H1 (cell line): Measurements from ENCODE around the gene CENPP. TPM values are rescaled to one million over a fixed set of nuclear protein-coding genes. Genes with fewer than 3 reads are reported as not detected.

Experiments
- CTCF ChIA-PET: fragments of 300-600 bp; sonication (Branson Sonifier 250); formaldehyde crosslinking; loops from one replicate; lab custom pipeline; 2021; ENCODE audit not compliant: partially characterized antibody; lab: Charles Lee
- POLR2A ChIA-PET: fragments of 300-600 bp; sonication (Branson Sonifier 250); formaldehyde crosslinking; loops from one replicate; lab custom pipeline; 2021; ENCODE audit warnings: inconsistent platforms; ENCODE audit not compliant: partially characterized antibody; lab: Charles Lee
- DNase-seq, 2 experiments: peaks; one replicate each; pipeline versions ENCODE4 v3.0.0 to v3.0.0-alpha.2; 2010 to 2022; ENCODE audit warnings: low spot score in 2 of 2, low read depth in 1 of 2, mixed read lengths in 1 of 2
- FAIRE-seq: peaks from 2 replicates; lab custom pipeline; 2011; peaks lifted over from hg19 to GRCh38; lab: Jason Lieb, UNC
- H2AFZ ChIP-seq: 2 replicates; pipeline ENCODE4 v1.8.1; 2012; ENCODE audit warnings: low read length, inconsistent platforms
- H2AK5ac ChIP-seq: 2 replicates; pipeline ENCODE4 v1.6.1; 2013; ENCODE audit warnings: low read depth, low read length
- H2BK120ac ChIP-seq: replicated peaks from 2 replicates; pipeline ENCODE3; 2013; ENCODE audit warnings: low read depth, low read length, inconsistent platforms
- H2BK12ac ChIP-seq: 2 replicates; pipeline ENCODE4 v1.6.1; 2013; ENCODE audit warnings: low read depth, low read length
- H2BK15ac ChIP-seq: 2 replicates; pipeline ENCODE4 v1.6.1; 2013; ENCODE audit warnings: low read length
- H2BK20ac ChIP-seq: 2 replicates; pipeline ENCODE4 v1.6.1; 2013; ENCODE audit warnings: low read length
- H2BK5ac ChIP-seq: 2 replicates; pipeline ENCODE4 v1.6.1; 2013; ENCODE audit warnings: low read depth, low read length
- H3K14ac ChIP-seq: 2 replicates; pipeline ENCODE4 v1.6.1; 2013; ENCODE audit warnings: inconsistent platforms; ENCODE audit not compliant: insufficient read length
- H3K18ac ChIP-seq: 2 replicates; pipeline ENCODE4 v1.6.1; 2013; ENCODE audit warnings: low read length; ENCODE audit errors: extremely low read depth
- H3K23ac ChIP-seq: 2 replicates; pipeline ENCODE4 v1.6.1; 2013; ENCODE audit warnings: inconsistent platforms; ENCODE audit not compliant: insufficient read length
- H3K23me2 ChIP-seq: 2 replicates; pipeline ENCODE4 v1.6.1; 2013; ENCODE audit warnings: low read depth, low read length
- H3K27ac ChIP-seq: 2 replicates; pipeline ENCODE4 v1.6.1; 2011; ENCODE audit warnings: low read depth, low read length, inconsistent platforms
- H3K27me3 ChIP-seq, 4 experiments: replicated peaks in 1 of 4; 1 replicate in 1 of 4; 2 replicates in 3 of 4; pipeline versions ENCODE4 v1.6.1 to v1.8.1; 2011 to 2013; ENCODE audit warnings: low read length in 3 of 4, mild to moderate bottlenecking in 3 of 4, inconsistent platforms in 2 of 4, mixed read lengths in 2 of 4, moderate library complexity in 1 of 4; ENCODE audit not compliant: control insufficient read depth in 3 of 4, insufficient read depth in 3 of 4; ENCODE audit errors: extremely low read depth in 1 of 4
- H3K36me3 ChIP-seq, 4 experiments: 2 replicates each; pipeline versions ENCODE4 v1.6.1 to v1.8.1; 2011 to 2013; ENCODE audit warnings: mild to moderate bottlenecking in 4 of 4, low read length in 3 of 4, moderate library complexity in 2 of 4, control low read depth in 1 of 4, inconsistent platforms in 1 of 4; ENCODE audit not compliant: insufficient read depth in 4 of 4, control insufficient read depth in 2 of 4
- H3K4ac ChIP-seq: replicated peaks from 2 replicates; pipeline ENCODE3; 2013; ENCODE audit warnings: low read length, low read depth, mixed read lengths, inconsistent platforms; ENCODE audit not compliant: insufficient read length
- H3K4me1 ChIP-seq, 4 experiments: replicated peaks in 1 of 4; 1 replicate in 1 of 4; 2 replicates in 3 of 4; pipeline versions ENCODE4 v1.6.1 to v1.8.1; 2011 to 2013; ENCODE audit warnings: low read length in 3 of 4, inconsistent platforms in 2 of 4, mixed read lengths in 1 of 4; ENCODE audit not compliant: insufficient read depth in 4 of 4, control insufficient read depth in 3 of 4
- H3K4me2 ChIP-seq, 2 experiments: 2 replicates each; pipeline versions ENCODE4 v1.6.1 to v1.8.1; 2011 to 2013; ENCODE audit warnings: low read depth in 2 of 2, low read length in 2 of 2, control low read depth in 1 of 2, inconsistent platforms in 1 of 2, mild to moderate bottlenecking in 1 of 2; ENCODE audit not compliant: insufficient read depth in 1 of 2
- H3K4me3 ChIP-seq, 4 experiments: fragments of 200-600, 300-600 bp in 1 of 4; sonication (generic), shearing (Covaris generic), sonication (Bioruptor Twin) in 1 of 4; 2 replicates each; pipeline versions ENCODE4 v1.5.1 to v1.8.1; 2011 to 2016; ENCODE audit warnings: low read length in 4 of 4, low read depth in 3 of 4, control low read depth in 2 of 4, inconsistent platforms in 2 of 4, mild to moderate bottlenecking in 2 of 4, mixed read lengths in 1 of 4, moderate library complexity in 1 of 4; ENCODE audit not compliant: insufficient read depth in 2 of 4; ENCODE audit errors: extremely low read depth in 1 of 4
- H3K56ac ChIP-seq: replicated peaks from 2 replicates; pipeline ENCODE3; 2013; ENCODE audit warnings: low read depth, mild to moderate bottlenecking, mixed read lengths, low read length, inconsistent platforms; ENCODE audit not compliant: insufficient read length
- H3K79me1 ChIP-seq: 2 replicates; pipeline ENCODE4 v1.6.1; 2013; ENCODE audit warnings: low read depth, low read length, control low read depth
- H3K79me2 ChIP-seq, 2 experiments: 2 replicates each; pipeline versions ENCODE4 v1.6.1 to v1.8.1; 2012 to 2013; ENCODE audit warnings: low read length in 2 of 2, mild to moderate bottlenecking in 2 of 2, inconsistent platforms in 1 of 2; ENCODE audit not compliant: insufficient read depth in 2 of 2, control insufficient read depth in 1 of 2
- H3K9ac ChIP-seq, 4 experiments: replicated peaks in 1 of 4; 1 replicate in 1 of 4; 2 replicates in 3 of 4; pipeline versions ENCODE4 v1.6.1 to v1.8.1; 2011 to 2013; ENCODE audit warnings: low read depth in 3 of 4, low read length in 3 of 4, control low read depth in 2 of 4, mild to moderate bottlenecking in 2 of 4, moderate library complexity in 2 of 4, inconsistent platforms in 1 of 4; ENCODE audit errors: extremely low read depth in 1 of 4
- H3K9me3 ChIP-seq, 2 experiments: 2 replicates each; pipeline versions ENCODE4 v1.6.1 to v1.8.1; 2012 to 2013; ENCODE audit warnings: mild to moderate bottlenecking in 2 of 2, moderate library complexity in 2 of 2, control low read depth in 1 of 2, inconsistent platforms in 1 of 2, low read depth in 1 of 2, low read length in 1 of 2, mixed read lengths in 1 of 2; ENCODE audit not compliant: insufficient read depth in 2 of 2
- H4K20me1 ChIP-seq, 2 experiments: replicated peaks in 1 of 2; 2 replicates each; pipeline versions ENCODE3 to v1.8.1; 2011 to 2013; ENCODE audit warnings: inconsistent platforms in 2 of 2, low read length in 2 of 2, mild to moderate bottlenecking in 1 of 2; ENCODE audit not compliant: insufficient read depth in 2 of 2, control insufficient read depth in 1 of 2
- H4K5ac ChIP-seq: 2 replicates; pipeline ENCODE4 v1.6.1; 2013; ENCODE audit warnings: low read length, low read depth, mixed read lengths, inconsistent platforms; ENCODE audit not compliant: insufficient read length
- H4K8ac ChIP-seq: 2 replicates; pipeline ENCODE4 v1.8.0; 2013; ENCODE audit warnings: mild to moderate bottlenecking, moderate library complexity, low read length, inconsistent platforms; ENCODE audit not compliant: insufficient read depth; ENCODE audit errors: extremely low read depth
- H4K91ac ChIP-seq: replicated peaks from 2 replicates; pipeline ENCODE3; 2013; ENCODE audit warnings: low read length, mixed read lengths, inconsistent platforms; ENCODE audit not compliant: insufficient read length
- EP300 ChIP-seq, 2 experiments: IDR thresholded peaks; 1 replicate in 1 of 2; 2 replicates in 1 of 2; pipeline ENCODE4 v1.6.1; 2011 to 2012; ENCODE audit warnings: low read depth in 2 of 2, low read length in 2 of 2, mild to moderate bottlenecking in 2 of 2, borderline replicate concordance in 1 of 2, inconsistent platforms in 1 of 2, moderate library complexity in 1 of 2
- JUND ChIP-seq: IDR thresholded peaks from 2 replicates; pipeline ENCODE4 v1.6.1; 2011; ENCODE audit warnings: mild to moderate bottlenecking, improper control_type of control experiment, low read length
- KDM4A ChIP-seq: IDR thresholded peaks from one replicate; pipeline ENCODE4 v1.7.1; 2012; ENCODE audit warnings: low read depth, mild to moderate bottlenecking, moderate library complexity, low read length, inconsistent platforms; ENCODE audit not compliant: severe bottlenecking
- NANOG ChIP-seq: IDR thresholded peaks from 2 replicates; pipeline ENCODE4 v1.6.1; 2011; ENCODE audit warnings: low read length, low read depth, mild to moderate bottlenecking, inconsistent platforms; ENCODE audit not compliant: insufficient read depth, poor library complexity, severe bottlenecking
- POLR2A ChIP-seq, 2 experiments: IDR thresholded peaks; 1 replicate in 1 of 2; 2 replicates in 1 of 2; pipeline ENCODE4 v1.6.1; 2011; ENCODE audit warnings: low read depth in 2 of 2, low read length in 2 of 2, mild to moderate bottlenecking in 2 of 2; ENCODE audit errors: control extremely low read depth in 1 of 2
- POU5F1 ChIP-seq: IDR thresholded peaks from 2 replicates; pipeline ENCODE4 v1.6.1; 2011; ENCODE audit warnings: low read depth, mild to moderate bottlenecking, low read length, moderate library complexity
- WGBS, 2 experiments: shearing (Covaris generic) in 1 of 2; methylation state at CpG; one replicate each; pipeline versions ENCODE4 v1.1.6 to v1.1.7; 2013 to 2015; ENCODE audit warnings: low lambda C conversion rate in 2 of 2, mixed read lengths in 2 of 2, inconsistent platforms in 1 of 2, low coverage in 1 of 2, missing lambda C conversion rate in 1 of 2; ENCODE audit not compliant: insufficient replicate concordance in 2 of 2, insufficient coverage in 1 of 2, insufficient read length in 1 of 2; ENCODE audit errors: extremely low coverage in 1 of 2, missing lambda C conversion rate in 1 of 2; 5-methylcytosine and 5-hydroxymethylcytosine counted together
- polyA plus RNA-seq, 7 experiments: library from polyadenylated mRNA; depleted of rRNA in 3 of 7; stranded (reverse) in 5 of 7; unstranded in 2 of 7; fragments of >200 nt in 5 of 7; fragments of 200-250 nt in 2 of 7; gene quantifications; 1 replicate in 5 of 7; 2 replicates in 1 of 7; 4 replicates in 1 of 7; pipeline versions ENCODE4 v1.2.1 to v1.2.3, GENCODE V29; 2011 to 2013; ENCODE audit warnings: missing spikeins in 2 of 7, mixed read lengths in 2 of 7
- total RNA-seq: library from RNA; stranded (reverse); fragmentation: NEBNext Ultra II Directional; extraction: Animal tissue kit (Norgen Biotek cat#: 25700); gene quantifications from 2 replicates; pipeline ENCODE4 v1.2.1, GENCODE V29; 2021

The CENPP gene
- total and polyA plus RNA-seq, 2 of the 8 experiments (the other 6 are each of a cell fraction or from before 2014, with no cell fraction given), result 2.7 to 10.8 TPM

- H2BK12ac ChIP-seq, result no peak overlapping the region
- H3K4me2 ChIP-seq, result no peak overlapping the region
- WGBS, 2 experiments, result 97% methylated on average over 11 of the region's 11 CpGs; no CpG with 5 or more reads in 1 of the 2 experiments
- H4K20me1 ChIP-seq, result peaks cover 0 to 2% of the 10 kb centered on the region in 2 experiments
- POLR2A ChIA-PET, result interaction anchor here (1.4 to 1.7 kb wide), 3 partner anchors 14 to 362 kb away, joined by 4 read pairs; partner anchors contain the start of genes CENPP and NOL8
- no peak overlapping the region for H3K4me3 ChIP-seq
- no peak overlapping the region for H3K14ac ChIP-seq
- H4K5ac ChIP-seq, result no peak overlapping the region
- no peak overlapping the region for H3K27ac ChIP-seq
- H4K91ac ChIP-seq, result no peak overlapping the region
- H3K23me2 ChIP-seq, result no peaks in the 10 kb centered on the region
- no peak overlapping the region for H3K4ac ChIP-seq
- no peaks in the 10 kb centered on the region for H3K27me3 ChIP-seq
- FAIRE-seq, result no peak
- CTCF ChIA-PET, result interaction anchor here (0.6 to 2.4 kb wide), 3 partner anchors 10 to 515 kb away, joined by 3 to 12 read pairs (median 4); no protein-coding TSS in a partner anchor
- H3K9ac ChIP-seq, result no peak overlapping the region
- no peaks in the 10 kb centered on the region for H3K79me1 ChIP-seq
- H4K8ac ChIP-seq, result no peak overlapping the region
- DNase-seq, result no peak
- no peak overlapping the region for H3K56ac ChIP-seq
- H3K23ac ChIP-seq, result no peak overlapping the region
- TF ChIP-seq KDM4A (no peak), POU5F1 (no peak), EP300 (IDR thresholded peaks at IDR 0.05; ENCODE audit: borderline replicate concordance in 1 of 2, low read depth in 2 of 2, low read length in 2 of 2) (no peak), POLR2A (IDR thresholded peaks at IDR 0.05; ENCODE audit: control extremely low read depth in 1 of 2, low read depth in 2 of 2, low read length in 2 of 2) (no peak), NANOG (no peak), JUND (no peak)
- no peak overlapping the region for H2BK20ac ChIP-seq
- no peaks in the 10 kb centered on the region for H3K4me1 ChIP-seq
- no peak overlapping the region for H2AK5ac ChIP-seq
- H3K18ac ChIP-seq, result no peak overlapping the region
- no peak overlapping the region for H2AFZ ChIP-seq
- no peak overlapping the region for H2BK5ac ChIP-seq
- H2BK15ac ChIP-seq, result no peak overlapping the region
- peaks cover 5 to 21% (median 13%) of the 10 kb centered on the region in 4 experiments; a peak in 6 of 8 replicates for H3K36me3 ChIP-seq
- H2BK120ac ChIP-seq, result no peak overlapping the region
- H3K9me3 ChIP-seq, result no peaks in the 10 kb centered on the region
- H3K79me2 ChIP-seq, result no peaks in the 10 kb centered on the region
These were observed 290.5 kb downstream of the CENPP start for GRCh38 chr9:92616199-92616641.
